Kidney (tissue), 14 donors: ENCODE data around the gene AP4S1. TPM values are rescaled to one million over a fixed set of nuclear protein-coding genes. Genes with fewer than 3 reads are reported as not detected.

ENCODE experiments used
- DNase-seq, 5 donors: peaks; one replicate each; pipeline ENCODE4 v3.0.0-alpha.2; 2013 to 2020
- FAIRE-seq: peaks from 2 replicates; lab custom pipeline; 2012; peaks lifted over from hg19 to GRCh38; lab: Jason Lieb, UNC
- H3K27ac ChIP-seq, 2 donors: one replicate each; pipeline ENCODE4 v1.7.0; 2013; ENCODE audit warnings: low read depth in 2 of 2, low read length in 2 of 2, inconsistent platforms in 1 of 2
- H3K27me3 ChIP-seq: one replicate; pipeline ENCODE4 v1.7.1; 2013; ENCODE audit warnings: low read length, inconsistent platforms; ENCODE audit not compliant: control insufficient read depth, insufficient read depth
- H3K36me3 ChIP-seq, 3 donors: one replicate each; pipeline versions ENCODE4 v1.7.0 to v1.7.1; 2013; ENCODE audit warnings: low read length in 3 of 3, control low read depth in 1 of 3, inconsistent platforms in 1 of 3; ENCODE audit not compliant: insufficient read depth in 3 of 3, control insufficient read depth in 2 of 3
- H3K4me1 ChIP-seq, 3 donors: one replicate each; pipeline versions ENCODE4 v1.7.0 to v1.7.1; 2013; ENCODE audit warnings: low read length in 3 of 3, inconsistent platforms in 1 of 3, low read depth in 1 of 3; ENCODE audit not compliant: control insufficient read depth in 2 of 3, insufficient read depth in 2 of 3
- H3K4me3 ChIP-seq, 3 donors: one replicate each; pipeline versions ENCODE4 v1.7.0 to v1.8.1; 2013; ENCODE audit warnings: low read length in 3 of 3, control low read depth in 1 of 3, inconsistent platforms in 1 of 3
- H3K9ac ChIP-seq, 3 donors: one replicate each; pipeline versions ENCODE4 v1.7.0 to v1.7.1; 2013; ENCODE audit warnings: low read length in 3 of 3, control low read depth in 1 of 3, inconsistent platforms in 1 of 3
- H3K9me3 ChIP-seq, 3 donors: one replicate each; pipeline versions ENCODE4 v1.7.0 to v1.7.1; 2013; ENCODE audit warnings: low read length in 3 of 3, control low read depth in 1 of 3, inconsistent platforms in 1 of 3; ENCODE audit not compliant: control insufficient read depth in 2 of 3, insufficient read depth in 1 of 3
- CTCF ChIP-seq: IDR thresholded peaks from 3 replicates; pipeline ENCODE4 v1.5.1; 2012; ENCODE audit warnings: mild to moderate bottlenecking, moderate library complexity, borderline replicate concordance; ENCODE audit not compliant: insufficient read depth; ENCODE audit errors: extremely low read depth
- intact Hi-C: fragments of 100-400 bp; cut with DNase I; formaldehyde crosslinking; loops from one replicate; pipeline ENCODE4 v1.11.1; 2022
- polyA plus RNA-seq: library from polyadenylated mRNA; stranded (reverse); fragments of 350-450 nt; fragmentation: Illumina TruSeq; extraction: RNeasy Lipid Tissue Mini Kit (QIAGEN cat#74804); gene quantifications from one replicate; pipeline ENCODE4 v1.2.3, GENCODE V29; 2014; ENCODE audit warnings: low read depth, low replicate concordance; ENCODE audit not compliant: insufficient read depth
- total RNA-seq: library from RNA; stranded (reverse); fragmentation: NEBNext Ultra II Directional; extraction: Animal tissue kit (Norgen Biotek cat#: 25700); gene quantifications from one replicate; pipeline ENCODE4 v1.2.1, GENCODE V29; 2021
- donor health status: control.
- donor health status: control.
- donor health status: control.
- donor health status: control.
- donor health status: control.
- donor health status: DM: yes; HTN: yes; CAD: no.
- donor health status: Normal renal cell carcinoma (clear cell type).

The AP4S1 gene
- total and polyA plus RNA-seq, 2 donors from 2014 or later: 9.0 to 12.0 TPM

DNA sequence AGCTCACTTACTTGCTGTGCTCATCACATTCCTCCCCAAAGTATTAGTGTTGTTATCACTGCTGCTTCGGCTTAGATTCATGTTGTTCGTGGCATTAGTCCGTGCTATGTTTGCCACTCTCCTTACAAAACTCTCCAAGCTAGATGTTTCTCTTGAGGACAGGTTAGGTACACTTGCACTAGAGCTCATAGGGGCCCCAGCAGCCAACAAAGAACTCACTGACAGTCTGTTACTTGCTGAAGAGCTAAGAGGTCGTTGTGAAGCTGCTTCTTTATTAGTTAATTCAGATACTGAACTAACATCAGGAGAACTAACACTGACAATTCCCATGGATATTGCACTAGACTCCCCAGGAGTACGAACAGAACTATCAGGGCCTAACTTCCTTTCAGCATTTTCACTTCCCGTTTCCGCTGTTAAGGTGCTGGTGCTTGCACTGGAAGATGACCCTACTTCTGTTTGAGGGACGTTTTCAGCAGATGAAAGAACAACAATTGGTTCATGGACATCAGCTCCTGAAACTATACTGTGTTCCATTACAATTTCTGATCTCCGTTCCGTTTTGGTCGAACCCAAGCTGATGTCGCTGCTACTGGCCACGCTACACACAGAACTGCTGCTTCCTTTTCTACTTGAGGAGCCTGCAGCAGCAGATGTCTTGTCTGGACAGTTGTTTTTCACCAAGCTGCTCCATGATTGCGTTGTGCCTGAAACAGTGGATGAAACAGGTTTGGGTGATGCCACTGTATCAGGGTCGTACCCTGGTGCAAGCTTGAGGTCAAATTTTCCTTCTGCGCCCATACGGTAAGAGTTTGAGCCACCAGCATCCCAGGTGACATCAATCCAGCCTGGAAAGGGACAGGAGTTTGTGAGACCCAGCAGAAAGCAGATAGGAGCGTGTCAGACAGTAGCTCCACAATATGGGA is 103.4 kb downstream of the AP4S1 start:
- no peak for TF ChIP-seq CTCF
- DNase-seq: no peak
- no peaks in the 10 kb centered on the region for H3K9me3 ChIP-seq
- no peak overlapping the region for H3K9ac ChIP-seq
- intact Hi-C loops: no loop called here
- peaks cover 12 to 40% (median 23%) of the 10 kb centered on the region in 3 donors for H3K36me3 ChIP-seq
- H3K4me3 ChIP-seq: no peak overlapping the region
- no peaks in the 10 kb centered on the region for H3K4me1 ChIP-seq
- H3K27ac ChIP-seq: no peak overlapping the region
- FAIRE-seq: no peak
- H3K27me3 ChIP-seq: no peaks in the 10 kb centered on the region

GRCh38 chr14:31133133-31133532 is 107.7 kb downstream of the AP4S1 start:
- Histone ChIP-seq H3K4me1 (no peaks in the 10 kb centered on the region), H3K9me3 (no peaks in the 10 kb centered on the region), H3K4me3 (no peak overlapping the region), H3K36me3 (peaks cover 11 to 53% (median 21%) of the 10 kb centered on the region in 3 donors), H3K9ac (no peak overlapping the region), H3K27me3 (no peaks in the 10 kb centered on the region), H3K27ac (no peak overlapping the region)
- intact Hi-C loops: no loop called here
- FAIRE-seq (no peak), DNase-seq (no peak)
- no peak for TF ChIP-seq CTCF

DNA sequence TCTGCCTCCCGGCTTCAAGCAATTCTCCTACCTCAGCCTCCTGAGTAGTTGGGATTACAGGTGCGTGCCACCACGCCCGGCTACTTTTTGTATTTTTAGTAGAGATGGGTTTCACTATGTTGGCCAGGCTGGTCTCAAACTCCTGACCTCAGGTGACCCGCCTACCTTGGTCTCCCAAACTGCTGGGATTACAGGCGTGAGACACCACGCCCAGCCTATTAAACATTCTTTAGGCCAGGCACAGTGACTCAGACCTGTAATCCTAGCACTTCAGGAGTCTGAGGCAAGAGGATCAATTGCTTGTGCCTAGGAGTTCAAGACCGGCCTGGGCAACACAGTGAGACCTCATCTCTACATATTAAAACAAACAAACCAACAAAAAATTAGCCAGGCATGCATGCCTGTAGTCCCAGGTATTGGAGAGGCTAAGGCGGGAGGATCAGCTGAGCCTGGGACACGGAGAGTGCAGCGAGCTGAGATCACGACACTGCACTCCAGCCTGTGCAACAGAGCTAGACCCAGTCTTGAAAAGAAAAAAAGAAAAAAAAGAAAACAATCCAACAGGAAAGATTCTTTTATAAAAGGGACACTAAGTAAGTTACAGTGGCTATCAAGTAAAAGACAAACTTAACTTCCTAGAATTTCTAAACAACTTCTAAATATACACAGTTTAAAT is 111.9 kb downstream of the AP4S1 start:
- DNase-seq (no peak), FAIRE-seq (no peak)
- no peak for TF ChIP-seq CTCF
- no peaks in the 10 kb centered on the region for H3K4me1 ChIP-seq
- H3K9ac ChIP-seq: no peak overlapping the region
- H3K27me3 ChIP-seq: no peaks in the 10 kb centered on the region
- peaks cover 13 to 50% (median 29%) of the 10 kb centered on the region in 3 donors for H3K36me3 ChIP-seq
- no peak overlapping the region for H3K4me3 ChIP-seq
- intact Hi-C loops: no loop called here
- H3K9me3 ChIP-seq: no peaks in the 10 kb centered on the region
- H3K27ac ChIP-seq: no peak overlapping the region
